K562 (cell line): ENCODE data around the gene AFG1L. TPM values are rescaled to one million over a fixed set of nuclear protein-coding genes. Genes with fewer than 3 reads are reported as not detected.
"Not testable (repeated sequence)": the region's sequence is repeated elsewhere in the genome, so short reads cannot be mapped to it uniquely, and the experiment has no call there.

Experiments used
- ATAC-seq: fragments of 200-7000 bp; cut with Tn5 transposase; 3 replicates; pipeline ENCODE4 v1.9.1; 2020; ENCODE audit warnings: moderate library complexity
- BruUV-seq: library from RNA; stranded (reverse); fragments of 400-500 nt; replicated peaks from 2 replicates; lab custom pipeline; 2021; lab: Mats Ljungman, UMichigan
- CTCF ChIA-PET: fragments of 300-600 bp; formaldehyde crosslinking; extraction: SDS; loops from one replicate; lab custom pipeline; 2021; ENCODE audit warnings: low intra/inter-chr PET ratio; lab: Yijun Ruan, JAX
- POLR2A ChIA-PET: fragments of 300-600, 350-650 bp; sonication (Branson Sonifier 250); formaldehyde crosslinking; extraction: SDS; loops from one replicate; lab custom pipeline; 2021; ENCODE audit warnings: antibody characterized with exemption, inconsistent platforms; lab: Yijun Ruan, JAX
- DNase-seq, 4 experiments: peaks; one replicate each; pipeline versions ENCODE4 v3.0.0 to v3.0.0-alpha.2; 2011 to 2018; ENCODE audit warnings: low spot score in 3 of 4, mixed read lengths in 3 of 4; ENCODE audit errors: extremely low read depth in 1 of 4
- FAIRE-seq: peaks from 2 replicates; lab custom pipeline; 2011; peaks lifted over from hg19 to GRCh38; lab: Jason Lieb, UNC
- H2AFZ ChIP-seq: 2 replicates; pipeline ENCODE4 v1.6.0; 2011; ENCODE audit warnings: low read depth, low read length, control low read depth, inconsistent platforms
- H3K27ac ChIP-seq: fragments of 200-600 bp; 3 replicates; pipeline ENCODE4 v1.8.0; 2011; ENCODE audit warnings: low read depth, mild to moderate bottlenecking, control low read depth, inconsistent platforms, low read length, moderate library complexity, mixed read lengths; ENCODE audit errors: extremely low read depth
- H3K27me3 ChIP-seq, 2 experiments: fragments of 300-600 bp in 1 of 2; 2 replicates in 1 of 2; 3 replicates in 1 of 2; pipeline versions ENCODE4 v1.6.0 to v1.8.0; 2011; ENCODE audit warnings: inconsistent platforms in 2 of 2, low read length in 2 of 2, mild to moderate bottlenecking in 1 of 2, mixed read lengths in 1 of 2, moderate library complexity in 1 of 2; ENCODE audit not compliant: control insufficient read depth in 2 of 2, insufficient read depth in 2 of 2
- H3K36me3 ChIP-seq: fragments of 300-600 bp; 3 replicates; pipeline ENCODE4 v1.8.0; 2011; ENCODE audit warnings: mild to moderate bottlenecking, low read length, inconsistent platforms; ENCODE audit not compliant: control insufficient read depth, insufficient read depth
- H3K4me1 ChIP-seq, 2 experiments: fragments of 200-600 bp in 1 of 2; replicated peaks in 1 of 2; 2 replicates in 1 of 2; 3 replicates in 1 of 2; pipeline versions ENCODE4 v1.5.1 to v1.8.0; 2011; ENCODE audit warnings: inconsistent platforms in 2 of 2, low read length in 2 of 2, mild to moderate bottlenecking in 1 of 2, mixed read lengths in 1 of 2, moderate library complexity in 1 of 2; ENCODE audit not compliant: control insufficient read depth in 2 of 2, insufficient read depth in 2 of 2
- H3K4me2 ChIP-seq: 2 replicates; pipeline ENCODE4 v1.6.1; 2011; ENCODE audit warnings: low read length, control low read depth, inconsistent platforms, mixed read lengths; ENCODE audit not compliant: insufficient read depth
- H3K4me3 ChIP-seq: fragments of 200-600 bp; sonication (generic), shearing (Covaris generic); 2 replicates; pipeline ENCODE4 v1.5.1; 2016; ENCODE audit warnings: control low read depth, inconsistent platforms
- H3K79me2 ChIP-seq: fragments of 200-600 bp; 3 replicates; pipeline ENCODE4 v1.8.0; 2011; ENCODE audit warnings: low read length, inconsistent platforms; ENCODE audit not compliant: control insufficient read depth, insufficient read depth
- H3K9ac ChIP-seq, 2 experiments: 2 replicates each; pipeline versions ENCODE4 v1.6.0 to v1.6.1; 2011; ENCODE audit warnings: low read depth in 2 of 2, low read length in 2 of 2, control low read depth in 1 of 2, inconsistent platforms in 1 of 2, mild to moderate bottlenecking in 1 of 2, mixed read lengths in 1 of 2; ENCODE audit not compliant: insufficient read depth in 1 of 2
- H3K9me1 ChIP-seq: one replicate; pipeline ENCODE4 v1.6.0; 2011; ENCODE audit warnings: inconsistent platforms, mild to moderate bottlenecking, low read length, moderate library complexity; ENCODE audit not compliant: control insufficient read depth, insufficient read depth
- H3K9me3 ChIP-seq: replicated peaks from 2 replicates; pipeline ENCODE4 v1.5.1; 2011; ENCODE audit warnings: low read depth, low read length, inconsistent platforms; ENCODE audit not compliant: control insufficient read depth, insufficient read depth
- H4K20me1 ChIP-seq: replicated peaks from 2 replicates; pipeline ENCODE4 v1.6.1; 2011; ENCODE audit warnings: low read length, inconsistent platforms, mixed read lengths; ENCODE audit not compliant: control insufficient read depth, insufficient read depth
- BCOR ChIP-seq: fragments of 450-650 bp; IDR thresholded peaks from 2 replicates; pipeline ENCODE4 v1.6.1; 2016
- BMI1 ChIP-seq: fragments of 150-350 bp; IDR thresholded peaks from 2 replicates; pipeline ENCODE4 v1.6.1; 2014; ENCODE audit warnings: low read length
- HDAC2 ChIP-seq: fragments of 450-650 bp; IDR thresholded peaks from 2 replicates; pipeline ENCODE4 v1.6.1; 2016; ENCODE audit warnings: mild to moderate bottlenecking
- PKNOX1 ChIP-seq: fragments of 450-650 bp; IDR thresholded peaks from 2 replicates; pipeline ENCODE4 v1.6.1; 2016
- RAD51 ChIP-seq: fragments of 450-650 bp; IDR thresholded peaks from 2 replicates; pipeline ENCODE4 v1.7.1; 2016; ENCODE audit warnings: low read depth, mild to moderate bottlenecking, borderline replicate concordance
- RBFOX2 ChIP-seq: fragments of 200-400 bp; formaldehyde crosslinking; IDR thresholded peaks from 2 replicates; pipeline ENCODE4 v1.6.1; 2017; ENCODE audit warnings: low read depth, mild to moderate bottlenecking, low read length, moderate library complexity
- ZNF212 ChIP-seq: fragments of 450-650 bp; formaldehyde crosslinking; IDR thresholded peaks from 2 replicates; pipeline ENCODE4 v1.4.0; 2020; ENCODE audit warnings: mild to moderate bottlenecking
- ZNF444 ChIP-seq: fragments of 250-450 bp; sonication (Bioruptor Pico); IDR thresholded peaks from 2 replicates; pipeline ENCODE4 v1.4.0; 2020; ENCODE audit warnings: mild to moderate bottlenecking, moderate library complexity
- WGBS: fragments of 100-300 bp; shearing (Covaris generic); methylation state at CpG from one replicate; pipeline ENCODE4 v1.1.6; 2016; ENCODE audit warnings: low coverage, mixed read lengths; ENCODE audit not compliant: insufficient coverage; ENCODE audit errors: missing lambda C conversion rate; 5-methylcytosine and 5-hydroxymethylcytosine counted together
- in situ Hi-C: fragments of 300-500 bp; cut with MboI; formaldehyde crosslinking; loops from 4 replicates; pipeline ENCODE4 v1.15.0; 2018; ENCODE audit warnings: inconsistent platforms, mixed read lengths
- intact Hi-C: fragments of 100-400 bp; cut with micrococcal nuclease; formaldehyde crosslinking; loops from 2 replicates; pipeline ENCODE4 v1.14.2; 2022
- polyA plus RNA-seq, 8 experiments: library from polyadenylated mRNA; depleted of rRNA in 4 of 8; stranded (reverse) in 5 of 8; unstranded in 3 of 8; fragments of >200 nt; fragmentation: Nextera tagmentation in 2 of 8; fragmentation: Illumina TruSeq in 1 of 8; extraction: Ambion mirVana in 2 of 8; extraction: Trizol in 1 of 8; gene quantifications; 2 replicates each; pipeline versions ENCODE4 v1.2.1 to v1.2.3, GENCODE V29; 2011 to 2014; ENCODE audit warnings: inconsistent platforms in 1 of 8, missing spikeins in 1 of 8
- total RNA-seq, 7 experiments: library from RNA; depleted of rRNA in 6 of 7; stranded (reverse); fragments of >200 nt in 6 of 7; fragmentation: Illumina TruSeq in 2 of 7; extraction: Trizol in 2 of 7; gene quantifications; 2 replicates each; pipeline versions ENCODE4 v1.2.1 to v1.2.3, GENCODE V29; 2011 to 2021; ENCODE audit warnings: low replicate concordance in 1 of 7
- TF ChIP-seq, protein P1 (sequence below), 2 experiments: fragments of 450-650 bp in 1 of 2; IDR thresholded peaks; 2 replicates each; pipeline ENCODE4 v1.6.1; 2011 to 2017; ENCODE audit warnings: low read depth in 2 of 2, antibody characterized with exemption in 1 of 2, borderline replicate concordance in 1 of 2, low read length in 1 of 2, mild to moderate bottlenecking in 1 of 2, mixed read lengths in 1 of 2; ENCODE audit not compliant: control insufficient read depth in 1 of 2
- TF ChIP-seq, protein P2 (sequence below): fragments of 250-450 bp; sonication (Bioruptor Pico); IDR thresholded peaks from 2 replicates; pipeline ENCODE4 v1.8.0; 2022; ENCODE audit warnings: moderate library complexity, mild to moderate bottlenecking, inconsistent platforms

Gene AFG1L
- total and polyA plus RNA-seq, 9 of the 15 experiments (the other 6 are each of a cell fraction or from before 2014, with no cell fraction given) = 2.2 to 15.5 (median 5.8) TPM

- DNase-seq, H3K4me2 ChIP-seq, H3K27me3 ChIP-seq, H4K20me1 ChIP-seq, H3K27ac ChIP-seq, in situ Hi-C loops, FAIRE-seq, POLR2A ChIA-PET, BruUV-seq, H2AFZ ChIP-seq, H3K9me3 ChIP-seq, ATAC-seq, H3K9ac ChIP-seq, H3K9me1 ChIP-seq, H3K4me1 ChIP-seq, H3K4me3 ChIP-seq, H3K36me3 ChIP-seq, CTCF ChIA-PET, H3K79me2 ChIP-seq, intact Hi-C loops: not testable (repeated sequence)
- TF ChIP-seq BCOR = peak; percentile 27; the same call in 1 of the 2 replicates
- WGBS = 55% methylated on average over 4 of the region's 5 CpGs
Measured at GRCh38 chr6:108416047-108416833, 121.4 kb downstream of the AFG1L start.

DNA sequence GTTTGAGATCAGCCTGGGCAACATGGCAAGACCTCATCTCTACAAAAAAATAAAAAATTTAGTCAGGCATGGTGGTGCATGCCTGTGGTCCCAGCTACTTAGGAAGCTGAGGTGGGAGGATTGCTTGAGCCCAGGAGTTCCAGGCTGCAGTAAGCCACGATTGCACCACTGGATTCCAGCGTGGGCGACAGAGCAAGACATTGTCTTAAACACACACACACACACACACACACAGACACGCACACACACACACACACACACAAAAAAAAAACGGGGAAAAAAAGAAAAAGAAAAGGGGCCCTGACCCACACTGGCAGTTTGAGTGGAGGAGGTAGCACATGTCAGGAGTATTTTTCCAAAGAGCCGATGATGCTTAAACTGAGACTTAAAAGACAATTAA, 122.2 kb downstream of the AFG1L start:
- POLR2A ChIA-PET = no interaction called here
- TF ChIP-seq RBFOX2 (no peak), ZNF444 (CRISPR knock-in tag) (no peak), PKNOX1 (no peak), RAD51 (no peak), BMI1 (no peak), ZNF212 (CRISPR knock-in tag) (no peak), HDAC2 (no peak)
- TF ChIP-seq, protein P1, sequence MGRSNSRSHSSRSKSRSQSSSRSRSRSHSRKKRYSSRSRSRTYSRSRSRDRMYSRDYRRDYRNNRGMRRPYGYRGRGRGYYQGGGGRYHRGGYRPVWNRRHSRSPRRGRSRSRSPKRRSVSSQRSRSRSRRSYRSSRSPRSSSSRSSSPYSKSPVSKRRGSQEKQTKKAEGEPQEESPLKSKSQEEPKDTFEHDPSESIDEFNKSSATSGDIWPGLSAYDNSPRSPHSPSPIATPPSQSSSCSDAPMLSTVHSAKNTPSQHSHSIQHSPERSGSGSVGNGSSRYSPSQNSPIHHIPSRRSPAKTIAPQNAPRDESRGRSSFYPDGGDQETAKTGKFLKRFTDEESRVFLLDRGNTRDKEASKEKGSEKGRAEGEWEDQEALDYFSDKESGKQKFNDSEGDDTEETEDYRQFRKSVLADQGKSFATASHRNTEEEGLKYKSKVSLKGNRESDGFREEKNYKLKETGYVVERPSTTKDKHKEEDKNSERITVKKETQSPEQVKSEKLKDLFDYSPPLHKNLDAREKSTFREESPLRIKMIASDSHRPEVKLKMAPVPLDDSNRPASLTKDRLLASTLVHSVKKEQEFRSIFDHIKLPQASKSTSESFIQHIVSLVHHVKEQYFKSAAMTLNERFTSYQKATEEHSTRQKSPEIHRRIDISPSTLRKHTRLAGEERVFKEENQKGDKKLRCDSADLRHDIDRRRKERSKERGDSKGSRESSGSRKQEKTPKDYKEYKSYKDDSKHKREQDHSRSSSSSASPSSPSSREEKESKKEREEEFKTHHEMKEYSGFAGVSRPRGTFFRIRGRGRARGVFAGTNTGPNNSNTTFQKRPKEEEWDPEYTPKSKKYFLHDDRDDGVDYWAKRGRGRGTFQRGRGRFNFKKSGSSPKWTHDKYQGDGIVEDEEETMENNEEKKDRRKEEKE (IDR thresholded peaks at IDR 0.05; ENCODE audit: borderline replicate concordance in 1 of 2, control insufficient read depth in 1 of 2, low read depth in 2 of 2, low read length in 1 of 2) = no peak
- TF ChIP-seq, protein P2, sequence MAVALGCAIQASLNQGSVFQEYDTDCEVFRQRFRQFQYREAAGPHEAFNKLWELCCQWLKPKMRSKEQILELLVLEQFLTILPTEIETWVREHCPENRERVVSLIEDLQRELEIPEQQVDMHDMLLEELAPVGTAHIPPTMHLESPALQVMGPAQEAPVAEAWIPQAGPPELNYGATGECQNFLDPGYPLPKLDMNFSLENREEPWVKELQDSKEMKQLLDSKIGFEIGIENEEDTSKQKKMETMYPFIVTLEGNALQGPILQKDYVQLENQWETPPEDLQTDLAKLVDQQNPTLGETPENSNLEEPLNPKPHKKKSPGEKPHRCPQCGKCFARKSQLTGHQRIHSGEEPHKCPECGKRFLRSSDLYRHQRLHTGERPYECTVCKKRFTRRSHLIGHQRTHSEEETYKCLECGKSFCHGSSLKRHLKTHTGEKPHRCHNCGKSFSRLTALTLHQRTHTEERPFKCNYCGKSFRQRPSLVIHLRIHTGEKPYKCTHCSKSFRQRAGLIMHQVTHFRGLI (CRISPR knock-in tag) = no peak

More for the DNA sequence above, 122.2 kb downstream of the AFG1L start:
- intact Hi-C loops (no loop called here), in situ Hi-C loops (no loop called here)
- no peaks in the 10 kb centered on the region for H3K79me2 ChIP-seq
- H4K20me1 ChIP-seq = no peaks in the 10 kb centered on the region
- H3K4me1 ChIP-seq = no peaks in the 10 kb centered on the region
- H3K9me1 ChIP-seq = no peaks in the 10 kb centered on the region
- no peak overlapping the region for H3K27ac ChIP-seq
- CTCF ChIA-PET = no interaction called here
- no TSS peak for BruUV-seq
- H2AFZ ChIP-seq = no peak overlapping the region
- no peak overlapping the region for H3K4me3 ChIP-seq
- H3K36me3 ChIP-seq = no peaks in the 10 kb centered on the region
- WGBS = 45% methylated on average over 5 of the region's 6 CpGs
- no peak overlapping the region for H3K9ac ChIP-seq
- no peak for DNase-seq
- ATAC-seq = no peak
- H3K9me3 ChIP-seq = no peaks in the 10 kb centered on the region
- no peak overlapping the region for H3K4me2 ChIP-seq
- no peak for FAIRE-seq
- H3K27me3 ChIP-seq = no peaks in the 10 kb centered on the region
